Colonic mucosa (tissue), 4 donors: ENCODE results near the gene ST3GAL2. TPM values are rescaled to one million over a fixed set of nuclear protein-coding genes. Genes with fewer than 3 reads are reported as not detected.

ENCODE experiments used
- DNase-seq: peaks from one replicate; pipeline ENCODE4 v3.0.0-alpha.2; 2020
- H3K27ac ChIP-seq: fragments of 200-600 bp; one replicate; pipeline ENCODE4 v1.8.0; 2021
- H3K27me3 ChIP-seq: fragments of 200-600 bp; one replicate; pipeline ENCODE4 v1.8.0; 2021
- H3K36me3 ChIP-seq: fragments of 200-600 bp; one replicate; pipeline ENCODE4 v1.8.0; 2021
- H3K4me1 ChIP-seq: fragments of 200-600 bp; one replicate; pipeline ENCODE4 v1.8.0; 2021; ENCODE audit warnings: mild to moderate bottlenecking
- H3K4me3 ChIP-seq: fragments of 200-600 bp; one replicate; pipeline ENCODE4 v1.8.0; 2021
- H3K9ac ChIP-seq, 2 donors: one replicate each; pipeline ENCODE4 v1.7.0; 2013; ENCODE audit warnings: control low read depth in 2 of 2, low read depth in 2 of 2, low read length in 2 of 2
- H3K9me3 ChIP-seq: fragments of 200-600 bp; one replicate; pipeline ENCODE4 v1.8.0; 2021
- intact Hi-C: fragments of 100-400 bp; cut with DNase I; formaldehyde crosslinking; loops from one replicate; pipeline ENCODE4 v1.14.1; 2022
- total RNA-seq, 2 donors: library from RNA; stranded (reverse); fragmentation: NEBNext Ultra II Directional in 1 of 2; extraction: Animal tissue kit (Norgen Biotek cat#: 25700) in 1 of 2; gene quantifications; one replicate each; pipeline ENCODE4 v1.2.1, GENCODE V29; 2021
- TF ChIP-seq, protein P1 (sequence below): fragments of 200-600 bp; IDR thresholded peaks from one replicate; pipeline ENCODE4 v1.8.0; 2022; ENCODE audit warnings: antibody characterized with exemption, mild to moderate bottlenecking
- donor health status: healthy.
- donor health status: DM: no; HTN: no; CAD: no.
- donor health status: DM: no; HTN: no; CAD: no.

Gene ST3GAL2, protein sequence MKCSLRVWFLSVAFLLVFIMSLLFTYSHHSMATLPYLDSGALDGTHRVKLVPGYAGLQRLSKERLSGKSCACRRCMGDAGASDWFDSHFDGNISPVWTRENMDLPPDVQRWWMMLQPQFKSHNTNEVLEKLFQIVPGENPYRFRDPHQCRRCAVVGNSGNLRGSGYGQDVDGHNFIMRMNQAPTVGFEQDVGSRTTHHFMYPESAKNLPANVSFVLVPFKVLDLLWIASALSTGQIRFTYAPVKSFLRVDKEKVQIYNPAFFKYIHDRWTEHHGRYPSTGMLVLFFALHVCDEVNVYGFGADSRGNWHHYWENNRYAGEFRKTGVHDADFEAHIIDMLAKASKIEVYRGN
- total RNA-seq, result 1 to 10 TPM; 6.9 to 8.1 TPM

DNA sequence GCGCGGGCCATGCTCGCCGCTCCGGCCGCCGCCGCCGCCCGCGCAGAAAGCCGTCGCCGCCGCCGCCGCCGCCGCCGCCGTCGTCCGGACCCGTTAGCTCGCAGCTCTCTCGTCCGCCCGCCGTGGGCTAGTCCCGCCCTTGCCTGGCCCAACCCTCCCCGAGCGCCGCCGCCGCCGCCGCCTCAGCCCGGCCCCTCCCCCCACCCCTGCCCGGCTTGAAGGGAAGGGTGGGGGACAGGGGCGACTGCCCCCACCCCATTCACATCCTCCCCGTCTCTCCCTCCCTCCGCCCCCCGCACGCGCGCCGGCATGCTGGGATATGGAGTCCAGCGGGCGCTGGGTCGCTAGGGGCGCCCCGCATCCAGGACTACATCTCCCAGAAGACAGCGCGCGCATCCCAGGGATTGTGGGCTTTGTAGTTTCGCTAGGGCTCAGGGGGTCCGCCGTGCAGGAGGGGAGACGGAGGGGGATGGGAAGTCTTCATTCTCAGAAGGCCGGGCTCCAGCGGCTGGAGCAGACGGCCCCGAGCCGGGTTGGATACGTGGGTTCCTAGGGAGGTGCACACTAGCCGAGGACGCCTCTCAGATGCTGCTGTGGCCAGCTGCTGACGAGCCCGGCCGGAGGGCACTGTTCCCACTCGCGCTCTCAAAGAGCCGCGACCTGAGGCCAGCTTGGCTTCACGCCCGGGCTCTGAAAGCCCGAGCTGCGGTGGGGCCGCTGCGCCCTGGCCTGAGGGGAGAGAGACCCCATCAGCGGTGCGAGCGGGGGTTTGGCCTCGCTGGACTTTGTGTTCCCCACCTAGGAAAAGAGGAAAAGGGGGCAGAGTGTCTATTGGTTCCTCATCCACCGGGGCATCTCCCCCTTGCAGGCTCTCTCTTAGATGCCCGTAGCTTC, at the start of gene ST3GAL2:
ST3GAL2 (minus strand) TSS at position 132 of the 894 bp plus-strand sequence. CDS start 40,570 bp downstream, outside the sequence.
- Histone ChIP-seq H3K4me1 (no peaks in the 10 kb centered on the region), H3K27me3 (no peaks in the 10 kb centered on the region), H3K27ac (peak within 1 kb of the TSS; percentile 68), H3K9me3 (no peaks in the 10 kb centered on the region), H3K4me3 (peak within 1 kb of the TSS; percentile 60), H3K9ac (peak within 1 kb of the TSS; percentile 66 to 76), H3K36me3 (no peaks in the 10 kb centered on the region)
- TF ChIP-seq, protein P1, sequence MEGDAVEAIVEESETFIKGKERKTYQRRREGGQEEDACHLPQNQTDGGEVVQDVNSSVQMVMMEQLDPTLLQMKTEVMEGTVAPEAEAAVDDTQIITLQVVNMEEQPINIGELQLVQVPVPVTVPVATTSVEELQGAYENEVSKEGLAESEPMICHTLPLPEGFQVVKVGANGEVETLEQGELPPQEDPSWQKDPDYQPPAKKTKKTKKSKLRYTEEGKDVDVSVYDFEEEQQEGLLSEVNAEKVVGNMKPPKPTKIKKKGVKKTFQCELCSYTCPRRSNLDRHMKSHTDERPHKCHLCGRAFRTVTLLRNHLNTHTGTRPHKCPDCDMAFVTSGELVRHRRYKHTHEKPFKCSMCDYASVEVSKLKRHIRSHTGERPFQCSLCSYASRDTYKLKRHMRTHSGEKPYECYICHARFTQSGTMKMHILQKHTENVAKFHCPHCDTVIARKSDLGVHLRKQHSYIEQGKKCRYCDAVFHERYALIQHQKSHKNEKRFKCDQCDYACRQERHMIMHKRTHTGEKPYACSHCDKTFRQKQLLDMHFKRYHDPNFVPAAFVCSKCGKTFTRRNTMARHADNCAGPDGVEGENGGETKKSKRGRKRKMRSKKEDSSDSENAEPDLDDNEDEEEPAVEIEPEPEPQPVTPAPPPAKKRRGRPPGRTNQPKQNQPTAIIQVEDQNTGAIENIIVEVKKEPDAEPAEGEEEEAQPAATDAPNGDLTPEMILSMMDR, result no peak
- intact Hi-C loops, result no loop called here
- DNase-seq, result peak; percentile 94

DNA sequence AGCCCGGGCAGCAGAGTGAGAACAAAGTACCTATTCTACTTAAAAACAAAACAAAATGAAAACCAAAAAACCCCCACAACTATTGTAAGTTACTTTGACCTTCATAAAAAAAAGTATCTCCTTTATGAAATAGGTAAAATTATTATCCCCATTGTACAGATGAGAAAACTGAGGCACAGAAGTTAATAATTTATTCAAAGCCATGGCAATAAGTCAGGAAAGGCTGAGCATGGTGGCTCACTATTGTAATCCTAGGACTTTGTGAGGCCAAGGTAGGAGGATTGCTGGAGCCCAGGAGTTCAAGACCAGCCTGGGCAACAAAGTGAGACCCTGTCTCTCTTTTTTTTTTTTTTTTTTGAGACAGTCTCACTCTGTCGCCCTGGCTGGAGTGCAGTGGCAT, 46.0 kb upstream of the ST3GAL2 start:
- no peak for DNase-seq
- intact Hi-C loops, result no loop called here
- Histone ChIP-seq H3K4me3 (no peak overlapping the region), H3K9me3 (no peaks in the 10 kb centered on the region), H3K27me3 (no peaks in the 10 kb centered on the region), H3K9ac (no peak overlapping the region), H3K4me1 (no peaks in the 10 kb centered on the region), H3K27ac (no peak overlapping the region), H3K36me3 (peaks cover 6% of the 10 kb centered on the region)
- TF ChIP-seq, protein P1, result no peak

DNA sequence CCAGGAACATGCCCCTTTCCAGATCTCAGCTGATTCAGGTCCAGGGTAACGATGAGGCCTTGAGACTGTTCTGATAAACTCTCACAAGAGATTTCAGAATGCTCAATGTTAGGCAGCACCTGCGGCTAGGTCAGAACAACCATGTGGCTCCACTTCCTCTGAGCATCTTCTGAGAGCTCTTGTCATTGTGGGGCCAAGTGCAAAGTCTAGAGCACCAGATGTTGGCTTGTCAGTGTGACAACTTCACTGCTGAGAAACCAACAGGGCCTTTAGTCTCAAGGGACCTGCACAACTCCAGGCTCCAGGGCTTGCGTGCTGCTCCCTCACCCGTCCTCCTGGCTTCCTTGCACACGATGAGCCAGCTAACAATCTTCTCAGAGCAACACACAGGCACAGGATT, 44.5 kb upstream of the ST3GAL2 start:
- Histone ChIP-seq H3K9me3 (no peaks in the 10 kb centered on the region), H3K4me3 (no peak overlapping the region), H3K9ac (no peak overlapping the region), H3K27me3 (no peaks in the 10 kb centered on the region), H3K27ac (no peak overlapping the region), H3K4me1 (no peaks in the 10 kb centered on the region), H3K36me3 (peaks cover 6% of the 10 kb centered on the region)
- TF ChIP-seq, protein P1, result no peak
- intact Hi-C loops, result no loop called here
- DNase-seq, result no peak

DNA sequence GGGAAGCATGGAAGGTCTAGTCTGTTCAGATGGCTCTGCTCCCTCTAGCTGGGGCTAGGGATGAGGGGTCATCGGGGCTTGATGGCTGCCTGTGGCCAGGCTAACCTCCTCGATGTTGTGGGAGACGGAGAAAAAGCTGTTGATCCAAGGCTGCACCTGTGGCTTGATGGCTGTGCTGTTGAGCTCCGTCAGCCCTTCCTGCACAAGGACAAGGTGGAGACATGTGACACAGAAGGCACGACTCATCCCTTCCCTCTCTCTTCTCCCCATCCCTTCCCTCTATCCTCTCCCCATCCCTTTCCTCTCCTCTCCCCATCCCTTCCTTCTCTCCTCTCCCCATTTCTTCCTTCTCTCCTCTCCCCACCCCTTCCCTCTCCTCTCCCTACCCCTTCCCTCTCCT, 43.7 kb upstream of the ST3GAL2 start:
- no peaks in the 10 kb centered on the region for H3K27me3 ChIP-seq
- H3K36me3 ChIP-seq, result peaks cover 6% of the 10 kb centered on the region
- DNase-seq, result no peak
- H3K9ac ChIP-seq, result no peak overlapping the region
- intact Hi-C loops, result no loop called here
- H3K4me3 ChIP-seq, result no peak overlapping the region
- TF ChIP-seq, protein P1, result no peak
- H3K27ac ChIP-seq, result no peak overlapping the region
- no peaks in the 10 kb centered on the region for H3K9me3 ChIP-seq
- no peaks in the 10 kb centered on the region for H3K4me1 ChIP-seq

DNA sequence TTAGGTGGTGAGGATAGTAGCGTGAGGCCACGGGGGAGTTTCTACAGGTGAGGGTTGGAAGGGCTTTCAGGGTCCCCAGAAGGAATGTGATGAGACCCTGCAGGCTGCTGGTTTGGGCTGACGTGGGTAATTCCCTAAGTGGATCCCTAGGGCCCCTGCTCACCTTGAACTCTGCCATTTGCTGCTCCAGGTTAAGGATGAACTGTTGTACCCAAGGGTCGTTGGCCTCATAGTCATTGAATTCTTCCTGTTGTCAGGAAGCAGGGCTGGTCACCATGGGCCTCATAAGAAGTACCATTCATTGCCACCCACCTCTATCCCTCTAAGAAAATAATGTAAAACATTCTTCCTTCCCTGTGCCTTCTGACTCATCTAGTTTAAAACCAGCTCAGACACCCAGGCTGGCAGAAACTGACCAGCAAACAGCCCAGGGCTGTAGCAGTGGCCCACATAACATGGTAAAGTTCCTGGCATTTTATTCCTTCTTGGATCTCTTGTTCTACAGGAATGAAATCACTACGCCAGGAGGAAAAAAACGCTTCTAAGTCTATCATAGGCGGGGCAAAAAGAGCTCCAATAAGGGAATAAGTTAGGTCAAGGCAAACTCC, 43.1 kb upstream of the ST3GAL2 start:
- H3K9me3 ChIP-seq, result no peaks in the 10 kb centered on the region
- intact Hi-C loops, result no loop called here
- no peak overlapping the region for H3K4me3 ChIP-seq
- H3K9ac ChIP-seq, result no peak overlapping the region
- H3K4me1 ChIP-seq, result no peaks in the 10 kb centered on the region
- TF ChIP-seq, protein P1, result no peak
- no peak for DNase-seq
- peaks cover 6% of the 10 kb centered on the region for H3K36me3 ChIP-seq
- no peak overlapping the region for H3K27ac ChIP-seq
- no peaks in the 10 kb centered on the region for H3K27me3 ChIP-seq
